ENCODE data around the gene UCN. TPM values are rescaled to one million over a fixed set of nuclear protein-coding genes. Genes with fewer than 3 reads are reported as not detected.

The UCN gene
- total RNA-seq, 1 donor, result 0.36 TPM

DNA sequence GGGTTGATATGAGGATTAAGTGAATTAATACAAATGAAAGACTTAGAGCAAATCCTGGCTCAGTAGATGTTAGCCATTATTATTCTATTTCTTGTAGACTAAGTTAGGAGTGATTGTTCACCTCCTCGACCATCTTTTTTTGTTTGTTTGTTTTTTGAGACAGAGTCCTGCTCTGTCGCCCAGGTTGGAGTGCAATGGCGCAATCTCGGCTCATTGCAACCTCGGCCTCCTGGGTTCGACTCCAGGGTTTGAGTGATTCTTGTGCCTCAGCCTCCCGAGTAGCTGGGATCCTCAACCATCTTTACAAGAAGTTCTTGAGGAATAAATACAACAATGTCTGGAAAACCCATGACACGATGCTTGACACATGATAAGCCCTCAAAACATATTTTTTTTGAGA lies 13.3 kb downstream of the UCN start:
- no peaks in the 10 kb centered on the region for H3K79me2 ChIP-seq (ENCODE audit: insufficient read depth, low read length)
- no peak overlapping the region for H2AFZ ChIP-seq (ENCODE audit: low read length)
- H3K27me3 ChIP-seq (ENCODE audit: insufficient read depth, low read length), result peaks cover 26% of the 10 kb centered on the region
- no peaks in the 10 kb centered on the region for H4K20me1 ChIP-seq (ENCODE audit: insufficient read depth, low read length)
- H3K4me2 ChIP-seq (ENCODE audit: insufficient read depth, low read length), result no peak overlapping the region
- H3K27ac ChIP-seq (ENCODE audit: low read depth, low read length), result no peak overlapping the region
- DNase-seq (ENCODE audit: insufficient read length, low spot score, missing footprints), result no peak
- H3K36me3 ChIP-seq (ENCODE audit: insufficient read depth, low read length), result no peaks in the 10 kb centered on the region
- no peaks in the 10 kb centered on the region for H3K9me3 ChIP-seq (ENCODE audit: low read depth, low read length)
- H3K4me3 ChIP-seq (ENCODE audit: insufficient read depth, low read length), result no peak overlapping the region
- peaks cover 9% of the 10 kb centered on the region for H3K4me1 ChIP-seq (ENCODE audit: insufficient read depth, low read length)
- TF ChIP-seq, protein P1, sequence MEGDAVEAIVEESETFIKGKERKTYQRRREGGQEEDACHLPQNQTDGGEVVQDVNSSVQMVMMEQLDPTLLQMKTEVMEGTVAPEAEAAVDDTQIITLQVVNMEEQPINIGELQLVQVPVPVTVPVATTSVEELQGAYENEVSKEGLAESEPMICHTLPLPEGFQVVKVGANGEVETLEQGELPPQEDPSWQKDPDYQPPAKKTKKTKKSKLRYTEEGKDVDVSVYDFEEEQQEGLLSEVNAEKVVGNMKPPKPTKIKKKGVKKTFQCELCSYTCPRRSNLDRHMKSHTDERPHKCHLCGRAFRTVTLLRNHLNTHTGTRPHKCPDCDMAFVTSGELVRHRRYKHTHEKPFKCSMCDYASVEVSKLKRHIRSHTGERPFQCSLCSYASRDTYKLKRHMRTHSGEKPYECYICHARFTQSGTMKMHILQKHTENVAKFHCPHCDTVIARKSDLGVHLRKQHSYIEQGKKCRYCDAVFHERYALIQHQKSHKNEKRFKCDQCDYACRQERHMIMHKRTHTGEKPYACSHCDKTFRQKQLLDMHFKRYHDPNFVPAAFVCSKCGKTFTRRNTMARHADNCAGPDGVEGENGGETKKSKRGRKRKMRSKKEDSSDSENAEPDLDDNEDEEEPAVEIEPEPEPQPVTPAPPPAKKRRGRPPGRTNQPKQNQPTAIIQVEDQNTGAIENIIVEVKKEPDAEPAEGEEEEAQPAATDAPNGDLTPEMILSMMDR (IDR thresholded peaks at IDR 0.05; ENCODE audit: extremely low read depth, low read depth, low read length), result no peak

DNA sequence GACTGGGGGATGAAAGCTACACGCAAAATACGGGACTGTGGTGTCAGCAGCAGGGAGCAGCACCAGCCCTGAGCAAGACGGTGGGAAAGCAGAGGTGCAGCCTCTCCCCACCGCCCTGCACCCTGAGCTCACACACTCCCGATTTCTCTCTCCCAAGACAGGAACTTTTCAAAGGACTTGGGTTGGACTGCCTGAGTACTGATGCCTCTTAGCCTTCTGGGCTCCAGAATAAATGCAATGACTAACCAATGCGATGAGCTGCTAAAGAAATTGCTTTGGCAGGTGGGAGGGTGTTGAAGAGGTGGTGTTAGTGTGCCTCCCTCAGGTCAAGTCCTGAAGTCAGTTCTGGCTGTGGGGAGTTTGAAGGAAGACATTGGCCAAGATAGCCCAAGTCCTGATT lies 16.4 kb downstream of the UCN start:
- DNase-seq (ENCODE audit: insufficient read length, low spot score, missing footprints), result no peak

DNA sequence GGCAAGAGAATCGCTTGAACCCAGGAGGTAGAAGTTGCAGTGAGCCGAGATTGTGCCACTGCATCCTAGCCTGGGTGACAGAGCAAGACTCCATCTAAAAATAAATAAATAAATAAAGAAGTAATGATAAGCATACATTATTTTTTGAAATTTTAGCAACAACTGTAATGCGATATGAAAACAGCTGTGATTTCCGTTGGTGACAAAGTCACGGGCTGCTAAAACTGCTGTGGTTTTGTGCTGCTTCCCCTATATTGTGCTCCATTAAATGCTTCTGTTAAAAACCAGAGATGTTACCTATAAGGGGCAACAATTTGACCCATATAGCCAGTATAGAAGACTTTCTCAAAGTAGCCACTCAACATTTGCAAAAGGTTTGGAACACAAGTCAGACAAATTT lies 17.7 kb downstream of the UCN start:
- Histone ChIP-seq H3K4me2 (ENCODE audit: insufficient read depth, low read length) (no peak overlapping the region), H3K4me3 (ENCODE audit: insufficient read depth, low read length) (no peak overlapping the region), H3K9me3 (ENCODE audit: low read depth, low read length) (no peaks in the 10 kb centered on the region), H2AFZ (ENCODE audit: low read length) (no peak overlapping the region), H3K4me1 (ENCODE audit: insufficient read depth, low read length) (peaks cover 9% of the 10 kb centered on the region), H3K27me3 (ENCODE audit: insufficient read depth, low read length) (peaks cover 46% of the 10 kb centered on the region), H3K36me3 (ENCODE audit: insufficient read depth, low read length) (no peaks in the 10 kb centered on the region), H3K27ac (ENCODE audit: low read depth, low read length) (no peak overlapping the region), H4K20me1 (ENCODE audit: insufficient read depth, low read length) (no peaks in the 10 kb centered on the region), H3K79me2 (ENCODE audit: insufficient read depth, low read length) (no peaks in the 10 kb centered on the region)
- DNase-seq (ENCODE audit: insufficient read length, low spot score, missing footprints), result no peak
- TF ChIP-seq, protein P1 (IDR thresholded peaks at IDR 0.05; ENCODE audit: extremely low read depth, low read depth, low read length), result no peak

More for the DNA sequence above, 16.4 kb downstream of the UCN start:
- H3K4me1 ChIP-seq (ENCODE audit: insufficient read depth, low read length), result peaks cover 9% of the 10 kb centered on the region
- H2AFZ ChIP-seq (ENCODE audit: low read length), result no peak overlapping the region
- H3K9me3 ChIP-seq (ENCODE audit: low read depth, low read length), result no peaks in the 10 kb centered on the region
- H3K4me3 ChIP-seq (ENCODE audit: insufficient read depth, low read length), result no peak overlapping the region
- H3K36me3 ChIP-seq (ENCODE audit: insufficient read depth, low read length), result no peaks in the 10 kb centered on the region
- peaks cover 45% of the 10 kb centered on the region for H3K27me3 ChIP-seq (ENCODE audit: insufficient read depth, low read length)
- no peak overlapping the region for H3K27ac ChIP-seq (ENCODE audit: low read depth, low read length)
- H4K20me1 ChIP-seq (ENCODE audit: insufficient read depth, low read length), result no peaks in the 10 kb centered on the region
- no peaks in the 10 kb centered on the region for H3K79me2 ChIP-seq (ENCODE audit: insufficient read depth, low read length)
- TF ChIP-seq, protein P1 (IDR thresholded peaks at IDR 0.05; ENCODE audit: extremely low read depth, low read depth, low read length), result no peak
- H3K4me2 ChIP-seq (ENCODE audit: insufficient read depth, low read length), result no peak overlapping the region

DNA sequence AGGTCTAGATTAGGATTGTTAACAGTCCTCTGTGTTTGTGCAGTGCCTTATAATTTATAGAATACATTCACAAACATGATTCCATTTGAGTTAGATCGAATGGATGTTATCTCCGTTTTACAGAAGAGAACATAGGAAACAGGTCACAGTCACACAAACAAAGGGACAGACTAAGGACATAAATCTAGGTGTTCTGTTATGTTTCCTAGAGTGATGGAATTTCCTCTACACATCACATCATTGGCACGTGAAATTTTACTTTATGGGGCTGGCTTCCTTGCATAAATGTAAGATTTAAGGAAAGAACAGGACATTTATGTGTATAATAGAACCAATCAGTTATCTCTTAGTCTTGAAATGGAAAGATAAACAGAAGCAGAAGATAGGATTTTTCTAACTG lies 19.6 kb downstream of the UCN start:
- Histone ChIP-seq H4K20me1 (ENCODE audit: insufficient read depth, low read length) (no peaks in the 10 kb centered on the region), H3K27me3 (ENCODE audit: insufficient read depth, low read length) (peaks cover 47% of the 10 kb centered on the region), H3K79me2 (ENCODE audit: insufficient read depth, low read length) (no peaks in the 10 kb centered on the region), H3K4me1 (ENCODE audit: insufficient read depth, low read length) (peaks cover 9% of the 10 kb centered on the region), H3K36me3 (ENCODE audit: insufficient read depth, low read length) (no peaks in the 10 kb centered on the region), H3K4me2 (ENCODE audit: insufficient read depth, low read length) (no peak overlapping the region), H2AFZ (ENCODE audit: low read length) (no peak overlapping the region), H3K9me3 (ENCODE audit: low read depth, low read length) (no peaks in the 10 kb centered on the region), H3K27ac (ENCODE audit: low read depth, low read length) (no peak overlapping the region), H3K4me3 (ENCODE audit: insufficient read depth, low read length) (no peak overlapping the region)
- DNase-seq (ENCODE audit: insufficient read length, low spot score, missing footprints), result no peak
- TF ChIP-seq, protein P1 (IDR thresholded peaks at IDR 0.05; ENCODE audit: extremely low read depth, low read depth, low read length), result no peak
